IMR-90 (cell line): ENCODE results near the gene SOWAHB. TPM values are rescaled to one million over a fixed set of nuclear protein-coding genes. Genes with fewer than 3 reads are reported as not detected.

Source experiments
- ATAC-seq: fragments of 200-7000 bp; cut with Tn5 transposase; 2 replicates; pipeline ENCODE4 v1.9.1; 2020; ENCODE audit warnings: low read depth, mild to moderate bottlenecking, moderate library complexity
- BruUV-seq: library from RNA; stranded (reverse); fragments of 400-500 nt; replicated peaks from 2 replicates; lab custom pipeline; 2021; lab: Mats Ljungman, UMichigan
- CTCF ChIA-PET: fragments of 300-600 bp; formaldehyde crosslinking; extraction: SDS; loops from one replicate; lab custom pipeline; 2021; ENCODE audit warnings: antibody characterized with exemption; lab: Yijun Ruan, JAX
- POLR2A ChIA-PET: fragments of 300-600 bp; sonication (Branson Sonifier 250); formaldehyde crosslinking; loops from one replicate; lab custom pipeline; 2022; ENCODE audit warnings: antibody characterized with exemption; ENCODE audit not compliant: unreplicated experiment; lab: Charles Lee
- DNase-seq: peaks from one replicate; pipeline ENCODE4 v3.0.0; 2013
- H2AFZ ChIP-seq: replicated peaks from 2 replicates; pipeline ENCODE3; 2013; ENCODE audit warnings: low read length, mild to moderate bottlenecking; ENCODE audit not compliant: poor library complexity
- H2AK5ac ChIP-seq: 2 replicates; pipeline ENCODE4 v1.6.1; 2013; ENCODE audit warnings: low read depth, low read length, inconsistent platforms
- H2AK9ac ChIP-seq: replicated peaks from 2 replicates; pipeline ENCODE3; 2013; ENCODE audit warnings: mild to moderate bottlenecking, low read depth, low read length, moderate library complexity; ENCODE audit not compliant: poor library complexity
- H2BK120ac ChIP-seq: 2 replicates; pipeline ENCODE4 v1.6.1; 2013; ENCODE audit warnings: low read depth, low read length, inconsistent platforms
- H2BK15ac ChIP-seq: 3 replicates; pipeline ENCODE4 v1.6.1; 2013; ENCODE audit warnings: low read depth, low read length, inconsistent platforms
- H2BK20ac ChIP-seq: 2 replicates; pipeline ENCODE4 v1.6.1; 2013; ENCODE audit warnings: low read depth, mild to moderate bottlenecking, inconsistent platforms, low read length, moderate library complexity
- H2BK5ac ChIP-seq: 2 replicates; pipeline ENCODE4 v1.6.1; 2013; ENCODE audit warnings: mild to moderate bottlenecking, low read depth, low read length, inconsistent platforms; ENCODE audit not compliant: poor library complexity, severe bottlenecking
- H3K14ac ChIP-seq: replicated peaks from 2 replicates; pipeline ENCODE4 v1.6.1; 2013; ENCODE audit warnings: low read depth, low read length, inconsistent platforms
- H3K18ac ChIP-seq: 2 replicates; pipeline ENCODE4 v1.6.1; 2013; ENCODE audit warnings: low read depth, low read length, control low read depth
- H3K23ac ChIP-seq: 2 replicates; pipeline ENCODE4 v1.6.1; 2013; ENCODE audit warnings: low read depth, low read length, inconsistent platforms
- H3K27ac ChIP-seq: 2 replicates; pipeline ENCODE4 v1.5.1; 2013; ENCODE audit warnings: mild to moderate bottlenecking, control low read depth, low read length; ENCODE audit not compliant: insufficient read depth
- H3K27me3 ChIP-seq: 2 replicates; pipeline ENCODE4 v1.6.1; 2013; ENCODE audit warnings: low read length; ENCODE audit not compliant: control insufficient read depth, insufficient read depth
- H3K36me3 ChIP-seq: 2 replicates; pipeline ENCODE4 v1.6.1; 2013; ENCODE audit warnings: low read length, mixed read lengths; ENCODE audit not compliant: control insufficient read depth, insufficient read depth
- H3K4ac ChIP-seq: 2 replicates; pipeline ENCODE4 v1.6.1; 2013; ENCODE audit warnings: low read depth, low read length, inconsistent platforms
- H3K4me1 ChIP-seq: 2 replicates; pipeline ENCODE4 v1.6.1; 2013; ENCODE audit warnings: low read length, mixed read lengths; ENCODE audit not compliant: control insufficient read depth, insufficient read depth
- H3K4me2 ChIP-seq: 2 replicates; pipeline ENCODE4 v1.6.1; 2013; ENCODE audit warnings: low read depth, mild to moderate bottlenecking, control low read depth, low read length, moderate library complexity
- H3K4me3 ChIP-seq: 2 replicates; pipeline ENCODE4 v1.5.1; 2013; ENCODE audit warnings: low read depth, mild to moderate bottlenecking, control low read depth, low read length, moderate library complexity; ENCODE audit not compliant: insufficient read depth
- H3K56ac ChIP-seq: 2 replicates; pipeline ENCODE4 v1.6.1; 2013; ENCODE audit warnings: low read length, inconsistent platforms; ENCODE audit not compliant: insufficient read depth; ENCODE audit errors: extremely low read depth
- H3K79me1 ChIP-seq, 2 experiments: 2 replicates each; pipeline ENCODE4 v1.6.1; 2013; ENCODE audit warnings: low read length in 2 of 2, inconsistent platforms in 1 of 2, low read depth in 1 of 2
- H3K9ac ChIP-seq: 2 replicates; pipeline ENCODE4 v1.6.1; 2013; ENCODE audit warnings: low read depth, low read length, control low read depth
- H3K9me1 ChIP-seq: 2 replicates; pipeline ENCODE4 v1.6.1; 2013; ENCODE audit warnings: low read length, inconsistent platforms; ENCODE audit not compliant: insufficient read depth
- H3K9me3 ChIP-seq: 2 replicates; pipeline ENCODE4 v1.6.1; 2013; ENCODE audit warnings: low read length; ENCODE audit not compliant: control insufficient read depth, insufficient read depth
- H4K20me1 ChIP-seq: 2 replicates; pipeline ENCODE4 v1.6.1; 2013; ENCODE audit warnings: low read length, inconsistent platforms; ENCODE audit not compliant: insufficient read depth
- H4K5ac ChIP-seq: 2 replicates; pipeline ENCODE4 v1.6.1; 2013; ENCODE audit warnings: mild to moderate bottlenecking, low read depth, low read length, control low read depth
- H4K8ac ChIP-seq, 2 experiments: 2 replicates each; pipeline ENCODE4 v1.6.1; 2013; ENCODE audit warnings: low read depth in 2 of 2, low read length in 2 of 2, control low read depth in 1 of 2, inconsistent platforms in 1 of 2
- H4K91ac ChIP-seq: 2 replicates; pipeline ENCODE4 v1.6.1; 2013; ENCODE audit warnings: low read depth, low read length, inconsistent platforms; ENCODE audit not compliant: insufficient read depth
- WGBS, 2 experiments: methylation state at CpG; one replicate each; pipeline versions ENCODE4 v1.1.5 to v1.1.7; 2013; ENCODE audit warnings: missing lambda C conversion rate in 2 of 2; ENCODE audit not compliant: insufficient read length in 1 of 2; ENCODE audit errors: extremely low coverage in 2 of 2; 5-methylcytosine and 5-hydroxymethylcytosine counted together
- dilution Hi-C: fragments of 300-500 bp; cut with HindIII; formaldehyde crosslinking; loops from one replicate; pipeline ENCODE4 v1.14.3; 2018; ENCODE audit warnings: low sequenced_read_pairs; ENCODE audit not compliant: unreplicated experiment
- in situ Hi-C: fragments of 300-500 bp; cut with MboI; formaldehyde crosslinking; loops from 3 replicates; pipeline ENCODE4 v1.14.3; 2019; ENCODE audit warnings: low sequenced_read_pairs, inconsistent platforms, mixed read lengths
- intact Hi-C: fragments of 100-400 bp; cut with micrococcal nuclease; formaldehyde crosslinking; loops from 2 replicates; pipeline ENCODE4 v1.10.0; 2022
- polyA plus RNA-seq, 3 experiments: library from polyadenylated mRNA; depleted of rRNA; stranded (reverse); fragments of >200 nt; gene quantifications; 2 replicates each; pipeline ENCODE4 v1.2.3, GENCODE V29; 2012; ENCODE audit warnings: low replicate concordance in 1 of 3
- total RNA-seq: library from RNA; depleted of rRNA; stranded (reverse); fragments of >200 nt; gene quantifications from 2 replicates; pipeline ENCODE4 v1.2.3, GENCODE V29; 2012
- TF ChIP-seq, protein P1 (sequence below): fragments of 150-350 bp; IDR thresholded peaks from 2 replicates; pipeline ENCODE4 v1.6.1; 2017; ENCODE audit warnings: mild to moderate bottlenecking, antibody characterized with exemption, low read length, low read depth
- TF ChIP-seq, protein P2 (sequence below): fragments of 150-350 bp; IDR thresholded peaks from 2 replicates; pipeline ENCODE4 v1.6.1; 2016; ENCODE audit warnings: low read depth, mild to moderate bottlenecking, low read length, moderate library complexity, borderline replicate concordance

The SOWAHB gene
- total and polyA plus RNA-seq, 2 of the 4 experiments (the other 2 are of a cell fraction): not detected

GRCh38 chr4:76896614-76897535 lies 1.1 kb downstream of the SOWAHB start:
- Histone ChIP-seq H3K4me1 (peaks cover 3% of the 10 kb centered on the region; the same call in 1 of the 2 replicates), H3K4me2 (peak overlapping the region; percentile 89), H3K4ac (no peak overlapping the region), H3K9ac (no peak overlapping the region), H3K9me1 (no peaks in the 10 kb centered on the region), H2AK9ac (peak overlapping the region; percentile 44), H3K9me3 (no peaks in the 10 kb centered on the region; the same call in 1 of the 2 replicates), H2BK15ac (no peak overlapping the region), H3K79me1 (no peaks in the 10 kb centered on the region), H2BK120ac (no peak overlapping the region), H2AFZ (peak overlapping the region; percentile 82), H4K20me1 (no peaks in the 10 kb centered on the region), H4K5ac (no peak overlapping the region), H3K27ac (no peak overlapping the region), H3K23ac (no peak overlapping the region; the same call in 1 of the 2 replicates), H2AK5ac (no peak overlapping the region), H3K27me3 (peaks cover 44% of the 10 kb centered on the region), H3K18ac (no peak overlapping the region), H4K8ac (no peak overlapping the region), H2BK5ac (no peak overlapping the region), H3K56ac (no peak overlapping the region), H2BK20ac (no peak overlapping the region), H3K36me3 (no peaks in the 10 kb centered on the region), H4K91ac (no peak overlapping the region), H3K4me3 (peak overlapping the region; percentile 55), H3K14ac (no peak overlapping the region)
- in situ Hi-C loops: no loop called here
- ChIA-PET POLR2A (no interaction called here), CTCF (interaction anchor here (1.0 to 1.5 kb wide), 2 partner anchors 94 to 139 kb away, joined by 3 read pairs; no protein-coding TSS in a partner anchor)
- intact Hi-C loops: no loop called here
- no TSS peak for BruUV-seq
- TF ChIP-seq, protein P1, sequence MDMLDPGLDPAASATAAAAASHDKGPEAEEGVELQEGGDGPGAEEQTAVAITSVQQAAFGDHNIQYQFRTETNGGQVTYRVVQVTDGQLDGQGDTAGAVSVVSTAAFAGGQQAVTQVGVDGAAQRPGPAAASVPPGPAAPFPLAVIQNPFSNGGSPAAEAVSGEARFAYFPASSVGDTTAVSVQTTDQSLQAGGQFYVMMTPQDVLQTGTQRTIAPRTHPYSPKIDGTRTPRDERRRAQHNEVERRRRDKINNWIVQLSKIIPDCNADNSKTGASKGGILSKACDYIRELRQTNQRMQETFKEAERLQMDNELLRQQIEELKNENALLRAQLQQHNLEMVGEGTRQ: no peak
- TF ChIP-seq, protein P2, sequence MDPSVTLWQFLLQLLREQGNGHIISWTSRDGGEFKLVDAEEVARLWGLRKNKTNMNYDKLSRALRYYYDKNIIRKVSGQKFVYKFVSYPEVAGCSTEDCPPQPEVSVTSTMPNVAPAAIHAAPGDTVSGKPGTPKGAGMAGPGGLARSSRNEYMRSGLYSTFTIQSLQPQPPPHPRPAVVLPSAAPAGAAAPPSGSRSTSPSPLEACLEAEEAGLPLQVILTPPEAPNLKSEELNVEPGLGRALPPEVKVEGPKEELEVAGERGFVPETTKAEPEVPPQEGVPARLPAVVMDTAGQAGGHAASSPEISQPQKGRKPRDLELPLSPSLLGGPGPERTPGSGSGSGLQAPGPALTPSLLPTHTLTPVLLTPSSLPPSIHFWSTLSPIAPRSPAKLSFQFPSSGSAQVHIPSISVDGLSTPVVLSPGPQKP: no peak
- 8% methylated on average over 54 of the region's 82 CpGs; no CpG with 5 or more reads in 1 of the 2 experiments for WGBS, 2 experiments
- DNase-seq: peak; percentile 18
- peak; percentile 76 for ATAC-seq
- dilution Hi-C loops: no loop called here
